Fibroblast of gingiva (primary cell): ENCODE data around the gene DYRK4.
A peak's percentile ranks its signal among the peaks of the same experiment; 100 is the strongest.

Experiments
- DNase-seq: peaks from one replicate; pipeline ENCODE4 v3.0.0-alpha.2; 2011; ENCODE audit warnings: low read depth

The DYRK4 gene

GRCh38 chr12:4566474-4566873 is 4.5 kb downstream of the DYRK4 start:
- DNase-seq = no peak

- no peak for DNase-seq
These were observed 5.3 kb downstream of the DYRK4 start for GRCh38 chr12:4567073-4567881.

GRCh38 chr12:4569261-4569660 is 7.3 kb downstream of the DYRK4 start:
- no peak for DNase-seq

GRCh38 chr12:4572680-4573079 is 10.7 kb downstream of the DYRK4 start:
- no peak for DNase-seq

- DNase-seq = peak; percentile 16
These were observed 17.5 kb downstream of the DYRK4 start for GRCh38 chr12:4579305-4580102.

GRCh38 chr12:4580281-4580688 is 18.3 kb downstream of the DYRK4 start:
- no peak for DNase-seq

- DNase-seq = no peak
These were observed 22.3 kb downstream of the DYRK4 start for GRCh38 chr12:4584281-4584680.

GRCh38 chr12:4584896-4585295 is 22.9 kb downstream of the DYRK4 start:
- no peak for DNase-seq

- DNase-seq = no peak
These were observed 24.5 kb downstream of the DYRK4 start for GRCh38 chr12:4586500-4586899.

GRCh38 chr12:4587108-4587507 is 25.1 kb downstream of the DYRK4 start:
- no peak for DNase-seq

- no peak for DNase-seq
These were observed 26.9 kb downstream of the DYRK4 start for GRCh38 chr12:4588916-4589315.

GRCh38 chr12:4589941-4590340 is 27.9 kb downstream of the DYRK4 start:
- peak; percentile 38 for DNase-seq

GRCh38 chr12:4591180-4591687 is 29.2 kb downstream of the DYRK4 start:
- DNase-seq = no peak

- DNase-seq = no peak
These were observed 33.9 kb downstream of the DYRK4 start for GRCh38 chr12:4595881-4596280.

- DNase-seq = no peak
These were observed 41.4 kb downstream of the DYRK4 start for GRCh38 chr12:4603421-4603820.

GRCh38 chr12:4603946-4604345 is 41.9 kb downstream of the DYRK4 start:
- DNase-seq = no peak

GRCh38 chr12:4604684-4605193 is 42.7 kb downstream of the DYRK4 start:
- DNase-seq = peak; percentile 86

- DNase-seq = no peak
These were observed 45.0 kb downstream of the DYRK4 start for GRCh38 chr12:4607056-4607455.

- DNase-seq = no peak
These were observed 47.1 kb downstream of the DYRK4 start for GRCh38 chr12:4609071-4609470.

- no peak for DNase-seq
These were observed 48.5 kb downstream of the DYRK4 start for GRCh38 chr12:4610481-4610880.

- DNase-seq = no peak
These were observed 53.7 kb downstream of the DYRK4 start for GRCh38 chr12:4615667-4616066.

- no peak for DNase-seq
These were observed 59.5 kb downstream of the DYRK4 start for GRCh38 chr12:4621511-4621910.

GRCh38 chr12:4626543-4626942 is 64.5 kb downstream of the DYRK4 start:
- DNase-seq = no peak
